NCI-H1417 (cell line): ENCODE measurements around the gene SAMD4B.
"Not testable (repeated sequence)": the region's sequence is repeated elsewhere in the genome, so short reads cannot be mapped to it uniquely, and the experiment has no call there.

ENCODE experiments used
- DNase-seq, 3 experiments: peaks; one replicate each; lab custom pipeline; 2025; lab: John Stamatoyannopoulos, UW

Gene SAMD4B

DNA sequence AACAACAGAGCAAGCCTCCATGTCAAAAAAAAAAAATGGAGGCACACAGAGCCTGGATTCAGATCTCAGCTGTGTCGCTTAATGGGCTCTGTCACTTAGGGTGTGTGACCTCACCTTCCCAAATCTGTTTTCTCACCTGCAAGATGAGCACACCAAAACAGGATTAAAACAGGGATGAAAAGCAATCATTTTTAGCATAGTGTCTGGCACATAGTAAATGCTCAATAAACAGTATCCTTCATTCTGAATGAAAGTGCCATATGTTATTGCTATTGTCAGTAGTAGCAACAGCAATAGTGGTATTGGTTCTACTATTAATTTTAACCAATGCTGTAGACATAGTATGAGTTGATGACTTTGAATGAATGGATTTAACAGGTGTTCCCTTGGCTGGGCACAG, 23.3 kb downstream of the SAMD4B start:
- no peak for DNase-seq

DNA sequence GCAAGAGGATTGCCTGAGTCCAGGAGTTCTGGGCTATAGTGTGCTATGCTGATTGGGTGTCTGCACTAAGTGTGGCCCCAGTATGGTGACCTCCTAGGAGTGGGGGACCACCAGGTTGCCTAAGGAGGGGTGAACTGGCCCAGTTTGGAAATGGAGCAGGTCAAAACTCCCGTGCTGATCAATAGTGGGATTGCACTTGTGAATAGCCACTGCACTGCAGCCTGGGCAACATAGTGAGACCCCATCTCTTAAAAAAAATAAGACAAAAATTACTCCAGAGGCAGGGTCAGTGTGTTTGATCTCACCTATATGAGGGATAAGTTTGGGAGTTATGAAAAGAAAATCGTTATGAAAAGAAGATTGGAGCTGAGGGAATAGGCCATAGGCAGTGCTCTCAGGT, 27.0 kb downstream of the SAMD4B start:
- no peak for DNase-seq

- DNase-seq: no peak
Measured at GRCh38 chr19:39370735-39371134, 28.5 kb downstream of the SAMD4B start.

- DNase-seq: no peak
Measured at GRCh38 chr19:39372047-39372802, 30.0 kb downstream of the SAMD4B start.

- DNase-seq: no peak
Measured at GRCh38 chr19:39372941-39373340, 30.7 kb downstream of the SAMD4B start.

- no peak for DNase-seq
Measured at GRCh38 chr19:39375929-39376328, 33.7 kb downstream of the SAMD4B start.

DNA sequence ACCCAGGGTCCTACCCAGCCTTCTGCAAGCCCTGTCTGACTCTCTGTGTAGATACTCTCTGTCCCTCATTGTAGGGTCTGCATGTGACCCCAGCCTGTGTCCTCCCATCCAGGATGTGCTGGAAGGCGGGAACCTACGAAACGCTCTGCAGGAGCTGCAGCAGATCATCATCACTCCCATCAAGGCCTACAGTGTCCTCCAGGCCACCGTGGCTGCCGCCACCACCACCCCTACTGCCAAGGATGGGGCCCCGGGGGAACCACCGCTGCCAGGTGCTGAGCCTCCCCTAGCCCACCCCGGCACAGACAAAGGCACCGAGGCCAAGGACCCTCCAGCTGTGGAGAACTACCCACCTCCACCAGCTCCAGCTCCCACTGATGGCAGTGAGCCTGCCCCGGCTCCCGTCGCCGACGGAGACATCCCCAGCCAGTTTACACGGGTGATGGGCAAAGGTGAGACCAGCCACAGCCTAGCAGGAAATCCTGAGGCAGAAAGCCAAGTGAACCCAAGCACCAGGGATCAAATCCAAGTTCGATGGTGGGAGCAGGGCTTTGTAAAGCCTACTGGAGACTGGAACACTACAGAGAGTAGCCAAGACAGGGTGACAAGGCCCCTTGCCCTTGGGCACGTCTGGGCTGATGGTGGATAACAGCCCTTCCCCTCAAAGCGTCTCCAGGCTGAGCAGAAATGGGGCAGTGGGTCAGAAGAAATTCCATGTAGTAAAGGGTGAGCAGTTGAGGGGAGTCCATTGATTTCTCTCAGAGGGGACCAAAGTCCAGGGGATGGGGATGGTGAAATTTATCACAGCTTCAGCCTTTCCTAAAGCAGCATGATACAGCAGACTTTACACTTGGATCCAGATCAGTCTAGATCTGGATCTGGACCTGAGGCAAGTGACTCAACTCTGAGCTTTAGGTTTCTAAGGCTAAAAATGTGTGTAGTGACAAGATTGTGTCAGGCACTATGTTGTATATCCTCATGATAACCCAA, 35.4 kb downstream of the SAMD4B start:
- no peak for DNase-seq

DNA sequence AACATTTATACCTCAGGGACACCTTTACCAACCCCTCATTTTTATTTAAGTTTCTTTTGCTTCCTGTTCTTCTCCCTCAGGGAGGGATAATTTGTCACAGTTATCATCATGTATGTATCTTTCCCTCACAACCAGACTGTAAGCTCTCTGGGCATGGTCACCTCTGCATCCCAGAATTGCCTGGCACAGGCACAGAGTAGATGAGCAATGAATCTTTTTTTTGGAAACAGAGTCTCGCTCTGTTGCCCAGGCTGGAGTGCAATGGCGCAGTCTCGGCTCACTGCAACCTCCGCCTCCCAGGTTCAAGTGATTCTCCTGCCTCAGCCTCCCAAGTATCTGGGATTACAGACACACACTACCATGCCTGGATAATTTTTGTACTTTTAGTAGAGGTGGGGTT, 37.1 kb downstream of the SAMD4B start:
- DNase-seq: not testable (repeated sequence)

GRCh38 chr19:39379865-39380396, 37.7 kb downstream of the SAMD4B start:
- no peak for DNase-seq

GRCh38 chr19:39380521-39381502, 38.6 kb downstream of the SAMD4B start:
- DNase-seq: no peak

DNA sequence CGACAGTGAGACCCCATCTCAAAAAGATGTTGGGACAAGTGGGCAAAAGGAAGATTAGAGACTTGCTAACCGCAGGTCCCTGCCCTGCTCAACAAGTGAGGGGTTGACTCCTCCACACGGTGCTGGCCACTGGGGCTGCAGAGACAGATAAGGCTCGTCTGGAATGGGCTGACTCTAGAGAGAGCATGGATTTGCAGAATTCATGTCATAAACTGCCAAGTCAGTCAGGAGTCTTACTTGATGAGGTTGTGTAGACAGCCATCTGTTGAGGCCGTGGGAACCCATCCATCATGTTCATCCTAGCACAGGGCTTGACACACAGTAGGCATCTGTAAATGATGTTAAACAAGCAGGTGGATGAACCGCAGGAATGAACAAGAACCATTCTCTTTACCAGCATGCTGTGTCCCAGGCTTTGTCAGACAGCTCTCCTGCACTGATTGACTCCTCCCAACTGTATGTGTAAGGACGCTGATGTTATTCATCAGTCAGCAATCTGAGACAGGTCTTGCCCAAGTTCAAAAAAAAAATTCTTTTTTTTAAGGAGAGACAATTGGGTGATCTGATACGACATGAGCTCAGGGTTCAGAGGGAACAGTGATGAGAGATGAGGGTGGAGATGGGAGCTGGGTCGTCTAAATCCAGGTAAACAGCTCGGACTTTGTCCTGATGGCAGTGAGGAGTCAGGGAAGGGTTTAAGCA, 39.8 kb downstream of the SAMD4B start:
- DNase-seq: no peak

- no peak for DNase-seq
Measured at GRCh38 chr19:39382991-39383828, 41.0 kb downstream of the SAMD4B start.

DNA sequence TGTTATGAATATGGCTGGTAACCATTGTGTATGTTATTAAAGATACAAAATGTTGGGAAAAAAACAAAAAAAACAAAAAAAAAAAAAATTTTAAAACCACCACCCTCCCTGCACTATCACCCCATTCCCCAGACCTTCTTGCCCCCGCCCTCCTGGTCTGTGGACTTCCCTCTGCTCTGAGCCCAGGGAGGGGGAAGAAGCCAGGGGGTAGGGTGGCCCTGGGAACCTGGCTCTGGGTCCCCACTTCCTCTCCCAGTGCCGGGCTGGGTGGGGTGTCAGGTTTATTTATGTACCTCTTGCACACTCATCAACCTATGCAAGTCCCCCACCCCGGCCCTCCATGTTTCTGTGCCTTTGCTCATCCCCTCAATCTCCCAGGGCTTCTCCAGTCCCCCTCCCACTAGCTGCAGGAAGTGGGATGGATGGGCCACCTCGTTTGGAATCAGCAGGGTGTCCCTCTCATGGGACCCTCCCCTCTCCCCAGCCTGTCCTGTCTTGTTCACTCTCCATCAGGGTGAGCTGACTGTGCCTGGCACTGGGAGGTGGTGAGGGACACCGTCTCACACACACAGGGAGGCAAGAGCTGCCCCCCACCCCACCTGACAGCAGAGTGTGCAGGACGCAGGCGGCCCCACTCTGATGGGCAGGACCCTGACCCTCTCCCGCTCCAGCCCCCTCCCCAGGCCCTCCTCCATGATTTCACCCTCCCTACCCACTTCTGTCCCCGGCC, 42.8 kb downstream of the SAMD4B start:
- DNase-seq: no peak

DNA sequence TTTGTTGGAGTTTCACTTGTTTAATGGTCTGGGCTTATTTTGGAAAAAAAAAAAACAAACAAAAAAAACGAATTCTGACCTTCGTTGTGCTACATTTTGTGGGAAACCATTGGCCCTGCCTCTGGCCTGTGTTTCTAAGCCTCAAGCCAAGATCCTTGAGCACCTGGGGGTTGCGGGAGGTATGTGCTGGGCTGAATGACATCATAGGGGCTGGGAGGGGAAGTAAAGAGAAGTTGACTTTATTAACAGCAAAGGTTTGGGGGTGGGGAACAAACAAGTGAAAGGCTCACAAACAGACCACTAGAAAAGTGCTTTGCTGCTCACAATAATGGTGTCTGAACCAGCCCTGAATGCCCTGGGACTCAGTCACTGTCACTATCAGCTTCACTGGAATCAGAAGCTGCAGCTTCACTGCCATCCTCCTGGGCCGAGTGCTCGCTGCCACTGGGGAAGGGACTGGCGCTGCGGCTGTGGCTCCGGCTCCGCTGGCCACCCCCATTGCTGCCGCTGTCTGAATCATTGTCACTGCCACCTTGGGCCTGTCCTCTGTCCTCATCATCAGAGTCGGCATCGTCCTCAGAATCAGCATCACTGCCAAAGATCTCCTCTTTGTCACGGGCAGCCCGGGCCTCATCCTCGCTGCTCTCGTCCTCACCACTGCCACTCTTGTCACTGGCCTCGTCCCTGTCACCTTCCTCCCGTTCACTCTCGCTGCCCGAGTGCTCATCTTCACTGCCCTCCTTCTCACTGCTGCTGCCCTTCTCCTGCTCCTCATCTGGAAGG, 43.6 kb downstream of the SAMD4B start:
- no peak for DNase-seq

GRCh38 chr19:39386557-39386956, 44.3 kb downstream of the SAMD4B start:
- no peak for DNase-seq

- DNase-seq: no peak
Measured at GRCh38 chr19:39388657-39389056, 46.4 kb downstream of the SAMD4B start.

DNA sequence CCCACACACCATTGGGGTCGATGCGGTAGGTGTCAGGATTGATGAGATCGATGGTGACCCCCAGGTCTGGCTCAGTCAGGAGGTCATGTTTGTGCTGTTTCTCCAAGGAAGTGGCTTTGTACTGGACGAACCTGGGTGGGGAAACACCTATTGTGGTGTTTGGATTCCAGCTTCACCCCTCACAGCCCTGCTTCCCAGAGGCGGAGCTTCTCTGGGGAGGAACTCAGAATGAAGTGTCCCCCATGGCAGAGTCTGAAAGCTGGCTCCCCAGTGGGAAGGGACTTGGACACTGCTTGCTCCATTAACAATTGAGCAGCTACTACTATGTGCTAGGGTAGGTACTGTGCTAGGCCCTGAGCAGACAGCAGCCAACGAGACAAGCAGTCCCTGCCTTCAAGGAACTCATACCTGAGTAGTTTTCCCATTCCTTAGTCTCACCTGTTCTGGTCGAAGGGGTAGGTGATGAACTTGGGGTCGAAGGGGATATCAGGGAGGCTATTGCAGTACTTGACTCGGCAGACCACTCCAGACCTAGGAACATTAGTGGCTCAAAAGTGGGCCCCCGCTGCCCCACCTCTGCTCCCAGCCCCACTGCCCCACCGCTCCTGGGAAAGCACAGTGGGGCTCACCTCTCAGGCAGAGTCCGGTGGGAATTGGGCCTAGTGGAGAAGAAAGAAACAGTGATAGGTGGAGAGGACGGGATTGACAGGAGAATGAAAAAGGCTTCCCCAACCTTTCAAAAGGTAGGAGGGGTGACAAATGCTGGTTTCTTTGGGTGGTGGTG, 47.6 kb downstream of the SAMD4B start:
- DNase-seq: no peak

DNA sequence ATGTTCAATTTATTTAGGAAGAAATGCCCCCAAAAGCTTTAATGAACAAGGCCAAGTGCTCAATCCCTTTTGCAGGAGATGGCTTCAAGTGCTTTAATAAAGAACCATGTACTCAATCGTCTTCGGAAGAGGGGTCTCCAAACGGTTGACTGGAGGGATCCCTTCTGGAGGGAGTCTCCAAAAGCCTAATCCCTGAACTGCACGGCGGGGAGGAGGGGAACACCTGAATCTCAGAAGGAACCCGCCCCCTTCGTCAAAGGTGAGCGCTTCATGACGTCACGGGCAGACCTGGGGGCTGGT, 48.2 kb downstream of the SAMD4B start:
- DNase-seq: no peak
